Loucy (cell line): ENCODE results near the gene PRPS1.

Source experiments
- CTCF ChIP-seq: fragments of 200-600 bp; sonication (generic); conservative IDR thresholded peaks from 2 replicates; pipeline ENCODE4 v1.5.1; 2014; ENCODE audit warnings: mild to moderate bottlenecking, antibody characterized with exemption, low read length
- EZH2phosphoT487 ChIP-seq: fragments of 200-600 bp; IDR thresholded peaks from 2 replicates; pipeline ENCODE4 v1.6.1; 2018; ENCODE audit warnings: antibody characterized with exemption, mild to moderate bottlenecking, moderate library complexity, borderline replicate concordance

- TF ChIP-seq CTCF (no peak), EZH2phosphoT487 (no peak)
Observed at GRCh38 chrX:107597264-107597663, 31.0 kb upstream of the PRPS1 start.
